ENCODE results near the gene PTPN6. TPM values are rescaled to one million over a fixed set of nuclear protein-coding genes. Genes with fewer than 3 reads are reported as not detected.

Gene PTPN6
- total RNA-seq, 1 donor from 2014 or later: 341 TPM

GRCh38 chr12:6957741-6958608, 6.8 kb downstream of the PTPN6 start:
- H3K4me1 Mint-ChIP-seq (ENCODE audit: low read depth): peaks cover 80% of the 10 kb centered on the region
- H3K27ac Mint-ChIP-seq: peak overlapping the region; percentile 96
- H3K36me3 Mint-ChIP-seq (ENCODE audit: low read depth): peaks cover 61% of the 10 kb centered on the region
- H3K4me3 Mint-ChIP-seq: peak overlapping the region; percentile 91
- H3K27me3 Mint-ChIP-seq (ENCODE audit: insufficient read depth): no peaks in the 10 kb centered on the region
- DNase-seq (ENCODE audit: low spot score): no peak
- intact Hi-C loops (cut with micrococcal nuclease): loop anchor here (5.0 kb wide), 1 partner anchor 186 kb away; the partner anchor contains the start of gene LAG3
- H3K9me3 Mint-ChIP-seq: no peaks in the 10 kb centered on the region

GRCh38 chr12:6958609-6959057, 7.5 kb downstream of the PTPN6 start:
- H3K4me3 Mint-ChIP-seq: peak overlapping the region; percentile 91

GRCh38 chr12:6959058-6959804, 8.1 kb downstream of the PTPN6 start:
- Mint-ChIP-seq H3K9me3 (no peaks in the 10 kb centered on the region), H3K36me3 (ENCODE audit: low read depth) (peaks cover 48% of the 10 kb centered on the region)
- intact Hi-C loops (cut with micrococcal nuclease): loop anchor here (5.0 kb wide), 1 partner anchor 187 kb away; the partner anchor contains the start of gene LAG3

More at GRCh38 chr12:6958609-6959057, 7.5 kb downstream of the PTPN6 start:
- Mint-ChIP-seq H3K4me1 (ENCODE audit: low read depth) (peaks cover 75% of the 10 kb centered on the region), H3K36me3 (ENCODE audit: low read depth) (peaks cover 54% of the 10 kb centered on the region), H3K27ac (peak overlapping the region; percentile 96), H3K27me3 (ENCODE audit: insufficient read depth) (no peaks in the 10 kb centered on the region), H3K9me3 (no peaks in the 10 kb centered on the region)
- no peak for DNase-seq (ENCODE audit: low spot score)
- intact Hi-C loops (cut with micrococcal nuclease): loop anchor here (5.0 kb wide), 1 partner anchor 186 kb away; the partner anchor contains the start of gene LAG3

GRCh38 chr12:6959805-6960592, 8.8 kb downstream of the PTPN6 start:
- H3K27me3 Mint-ChIP-seq (ENCODE audit: insufficient read depth): no peaks in the 10 kb centered on the region

More at GRCh38 chr12:6959058-6959804, 8.1 kb downstream of the PTPN6 start:
- Mint-ChIP-seq H3K4me1 (ENCODE audit: low read depth) (peaks cover 72% of the 10 kb centered on the region), H3K4me3 (peak overlapping the region; percentile 91), H3K27me3 (ENCODE audit: insufficient read depth) (no peaks in the 10 kb centered on the region), H3K27ac (peak overlapping the region; percentile 96)
- peak; percentile 67 for DNase-seq (ENCODE audit: low spot score)

GRCh38 chr12:6960593-6961277, 9.6 kb downstream of the PTPN6 start:
- H3K4me1 Mint-ChIP-seq (ENCODE audit: low read depth): peaks cover 76% of the 10 kb centered on the region
- H3K9me3 Mint-ChIP-seq: no peaks in the 10 kb centered on the region
- H3K27me3 Mint-ChIP-seq (ENCODE audit: insufficient read depth): no peaks in the 10 kb centered on the region
- H3K4me3 Mint-ChIP-seq: peak overlapping the region; percentile 82
- intact Hi-C loops (cut with micrococcal nuclease): loop anchor here (1.0 to 2.0 kb wide), 6 partner anchors 7 to 88 kb away; partner anchors contain the start of genes C12orf57, EMG1, LPCAT3 and PHB2
- DNase-seq (ENCODE audit: low spot score): peak; percentile 42
- H3K36me3 Mint-ChIP-seq (ENCODE audit: low read depth): peaks cover 49% of the 10 kb centered on the region
- peak overlapping the region; percentile 98 for H3K27ac Mint-ChIP-seq

More at GRCh38 chr12:6959805-6960592, 8.8 kb downstream of the PTPN6 start:
- peak overlapping the region; percentile 98 for H3K27ac Mint-ChIP-seq
- no peak for DNase-seq (ENCODE audit: low spot score)
- intact Hi-C loops (cut with micrococcal nuclease): loop anchor here (2.0 to 5.0 kb wide), 3 partner anchors 59 to 188 kb away; partner anchors contain the start of genes LAG3, LPCAT3 and SPSB2
- H3K9me3 Mint-ChIP-seq: no peaks in the 10 kb centered on the region
- H3K36me3 Mint-ChIP-seq (ENCODE audit: low read depth): peaks cover 44% of the 10 kb centered on the region
- peaks cover 72% of the 10 kb centered on the region for H3K4me1 Mint-ChIP-seq (ENCODE audit: low read depth)
- H3K4me3 Mint-ChIP-seq: peak overlapping the region; percentile 91

- no peaks in the 10 kb centered on the region for H3K9me3 Mint-ChIP-seq
- intact Hi-C loops (cut with micrococcal nuclease): loop anchor here (1.0 to 2.0 kb wide), 6 partner anchors 8 to 88 kb away; partner anchors contain the start of genes C12orf57, EMG1, LPCAT3 and PHB2
- peak overlapping the region; percentile 98 for H3K27ac Mint-ChIP-seq
- peak overlapping the region; percentile 82 for H3K4me3 Mint-ChIP-seq
- peak; percentile 78 for DNase-seq (ENCODE audit: low spot score)
- H3K4me1 Mint-ChIP-seq (ENCODE audit: low read depth): peaks cover 74% of the 10 kb centered on the region
- no peaks in the 10 kb centered on the region for H3K27me3 Mint-ChIP-seq (ENCODE audit: insufficient read depth)
- peaks cover 49% of the 10 kb centered on the region for H3K36me3 Mint-ChIP-seq (ENCODE audit: low read depth)
Observed at GRCh38 chr12:6961278-6961694, 10.1 kb downstream of the PTPN6 start.

GRCh38 chr12:6961695-6962284, 10.6 kb downstream of the PTPN6 start:
- DNase-seq (ENCODE audit: low spot score): no peak
- no peaks in the 10 kb centered on the region for H3K27me3 Mint-ChIP-seq (ENCODE audit: insufficient read depth)
- H3K4me1 Mint-ChIP-seq (ENCODE audit: low read depth): peaks cover 72% of the 10 kb centered on the region
- peaks cover 46% of the 10 kb centered on the region for H3K36me3 Mint-ChIP-seq (ENCODE audit: low read depth)
- intact Hi-C loops (cut with micrococcal nuclease): loop anchor here (1.0 to 2.0 kb wide), 6 partner anchors 8 to 89 kb away; partner anchors contain the start of genes C12orf57, EMG1, LPCAT3 and PHB2
- H3K9me3 Mint-ChIP-seq: no peaks in the 10 kb centered on the region
- H3K27ac Mint-ChIP-seq: peak overlapping the region; percentile 98
- peak overlapping the region; percentile 82 for H3K4me3 Mint-ChIP-seq

GRCh38 chr12:6962285-6963015, 11.3 kb downstream of the PTPN6 start:
- H3K27me3 Mint-ChIP-seq (ENCODE audit: insufficient read depth): no peaks in the 10 kb centered on the region
- intact Hi-C loops (cut with micrococcal nuclease): no loop called here
- peak overlapping the region; percentile 98 for H3K27ac Mint-ChIP-seq
- peaks cover 66% of the 10 kb centered on the region for H3K4me1 Mint-ChIP-seq (ENCODE audit: low read depth)
- peaks cover 44% of the 10 kb centered on the region for H3K36me3 Mint-ChIP-seq (ENCODE audit: low read depth)
- peak overlapping the region; percentile 82 for H3K4me3 Mint-ChIP-seq
- DNase-seq (ENCODE audit: low spot score): no peak
- no peaks in the 10 kb centered on the region for H3K9me3 Mint-ChIP-seq

- peaks cover 60% of the 10 kb centered on the region for H3K4me1 Mint-ChIP-seq (ENCODE audit: low read depth)
- H3K27me3 Mint-ChIP-seq (ENCODE audit: insufficient read depth): no peaks in the 10 kb centered on the region
- H3K9me3 Mint-ChIP-seq: no peaks in the 10 kb centered on the region
- H3K36me3 Mint-ChIP-seq (ENCODE audit: low read depth): peaks cover 46% of the 10 kb centered on the region
- H3K27ac Mint-ChIP-seq: peak overlapping the region; percentile 44
- H3K4me3 Mint-ChIP-seq: no peak overlapping the region
- intact Hi-C loops (cut with micrococcal nuclease): no loop called here
- DNase-seq (ENCODE audit: low spot score): no peak
Observed at GRCh38 chr12:6963016-6963731, 12.0 kb downstream of the PTPN6 start.

GRCh38 chr12:6963791-6964413, 12.7 kb downstream of the PTPN6 start:
- H3K27ac Mint-ChIP-seq: no peak overlapping the region
- H3K27me3 Mint-ChIP-seq (ENCODE audit: insufficient read depth): no peaks in the 10 kb centered on the region
- no peaks in the 10 kb centered on the region for H3K9me3 Mint-ChIP-seq
- no peak overlapping the region for H3K4me3 Mint-ChIP-seq
- DNase-seq (ENCODE audit: low spot score): no peak
- intact Hi-C loops (cut with micrococcal nuclease): no loop called here
- H3K36me3 Mint-ChIP-seq (ENCODE audit: low read depth): peaks cover 45% of the 10 kb centered on the region
- peaks cover 59% of the 10 kb centered on the region for H3K4me1 Mint-ChIP-seq (ENCODE audit: low read depth)
